H1 (cell line): ENCODE data around the gene ETV2.

Experiments
- BRCA1 ChIP-seq: IDR thresholded peaks from 2 replicates; pipeline ENCODE4 v1.6.1; 2012; ENCODE audit warnings: low read depth, low read length, improper control_type of control experiment
- CTCF ChIP-seq, 3 experiments: IDR thresholded peaks; 1 replicate in 2 of 3; 2 replicates in 1 of 3; pipeline versions ENCODE4 v1.5.1 to v1.6.1; 2011; ENCODE audit warnings: low read length in 3 of 3, mild to moderate bottlenecking in 3 of 3, inconsistent platforms in 2 of 3, low read depth in 1 of 3, moderate library complexity in 1 of 3; ENCODE audit not compliant: insufficient read depth in 1 of 3; ENCODE audit errors: control extremely low read depth in 1 of 3
- POLR2A ChIP-seq, 2 experiments: IDR thresholded peaks; 1 replicate in 1 of 2; 2 replicates in 1 of 2; pipeline ENCODE4 v1.6.1; 2011; ENCODE audit warnings: low read depth in 2 of 2, low read length in 2 of 2, mild to moderate bottlenecking in 2 of 2; ENCODE audit errors: control extremely low read depth in 1 of 2
- SIN3A ChIP-seq, 2 experiments: IDR thresholded peaks in 1 of 2; conservative IDR thresholded peaks in 1 of 2; 2 replicates each; pipeline ENCODE4 v1.6.1; 2011 to 2012; ENCODE audit warnings: low read length in 2 of 2, improper control_type of control experiment in 1 of 2, low read depth in 1 of 2, mild to moderate bottlenecking in 1 of 2
- SP1 ChIP-seq: IDR thresholded peaks from 2 replicates; pipeline ENCODE4 v1.6.1; 2011; ENCODE audit warnings: low read depth, low read length
- TF ChIP-seq, protein P1 (sequence below): IDR thresholded peaks from 2 replicates; pipeline ENCODE4 v1.6.1; 2012; ENCODE audit warnings: low read length, inconsistent platforms

DNA sequence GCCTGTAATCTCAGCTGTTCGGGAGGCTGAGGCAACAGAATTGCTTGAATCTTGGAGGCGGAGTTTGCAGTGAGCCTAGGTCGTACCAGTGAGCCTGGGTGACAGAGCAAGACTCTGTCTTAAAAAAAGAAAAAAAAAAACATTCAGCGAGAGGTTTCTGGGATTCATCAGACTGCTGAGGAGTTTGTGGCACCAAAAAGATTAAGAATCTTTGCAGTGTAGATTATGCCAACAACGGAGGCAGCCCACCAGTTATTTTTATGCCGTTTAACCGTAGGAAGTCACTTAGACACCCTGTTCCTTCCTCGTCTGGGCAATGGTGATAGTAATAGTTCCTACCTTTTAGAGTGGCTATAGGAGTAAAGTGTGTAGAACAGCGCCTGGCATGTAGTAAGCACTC is 9.0 kb downstream of the ETV2 start:
- TF ChIP-seq POLR2A (IDR thresholded peaks at IDR 0.05; ENCODE audit: control extremely low read depth in 1 of 2, low read depth in 2 of 2, low read length in 2 of 2): no peak
- TF ChIP-seq CTCF (IDR thresholded peaks at IDR 0.05; ENCODE audit: control extremely low read depth in 1 of 3, insufficient read depth in 1 of 3, low read depth in 1 of 3, low read length in 3 of 3): no peak
- no peak for TF ChIP-seq SP1
- TF ChIP-seq BRCA1: no peak
- TF ChIP-seq, protein P1, sequence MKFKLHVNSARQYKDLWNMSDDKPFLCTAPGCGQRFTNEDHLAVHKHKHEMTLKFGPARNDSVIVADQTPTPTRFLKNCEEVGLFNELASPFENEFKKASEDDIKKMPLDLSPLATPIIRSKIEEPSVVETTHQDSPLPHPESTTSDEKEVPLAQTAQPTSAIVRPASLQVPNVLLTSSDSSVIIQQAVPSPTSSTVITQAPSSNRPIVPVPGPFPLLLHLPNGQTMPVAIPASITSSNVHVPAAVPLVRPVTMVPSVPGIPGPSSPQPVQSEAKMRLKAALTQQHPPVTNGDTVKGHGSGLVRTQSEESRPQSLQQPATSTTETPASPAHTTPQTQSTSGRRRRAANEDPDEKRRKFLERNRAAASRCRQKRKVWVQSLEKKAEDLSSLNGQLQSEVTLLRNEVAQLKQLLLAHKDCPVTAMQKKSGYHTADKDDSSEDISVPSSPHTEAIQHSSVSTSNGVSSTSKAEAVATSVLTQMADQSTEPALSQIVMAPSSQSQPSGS: no peak
- TF ChIP-seq SIN3A (conservative IDR thresholded peaks at IDR 0.05 in 1 of 2, IDR thresholded peaks at IDR 0.05 in 1 of 2; ENCODE audit: low read depth in 1 of 2, low read length in 2 of 2): no peak
